HL-60 (cell line): ENCODE data around the gene DCAF7.

Experiments used
- DNase-seq, 2 experiments: peaks; one replicate each; pipeline ENCODE4 v3.0.0-alpha.2; 2010 to 2020; ENCODE audit warnings: low read depth in 1 of 2, low spot score in 1 of 2
- H3K27ac ChIP-seq: fragments of 250-450 bp; sonication (Bioruptor Pico); replicated peaks from 2 replicates; pipeline ENCODE4 v1.5.1; 2020; ENCODE audit warnings: mild to moderate bottlenecking, moderate library complexity
- H3K27me3 ChIP-seq: fragments of 250-450 bp; sonication (Bioruptor Pico); 2 replicates; pipeline ENCODE4 v1.5.1; 2021; ENCODE audit warnings: mild to moderate bottlenecking, moderate library complexity; ENCODE audit not compliant: insufficient read depth, poor library complexity, severe bottlenecking
- H3K4me3 ChIP-seq: replicated peaks from 2 replicates; pipeline ENCODE4 v1.5.1; 2011; ENCODE audit warnings: mild to moderate bottlenecking, control low read depth, low read length; ENCODE audit not compliant: insufficient read depth
- GABPA ChIP-seq: IDR thresholded peaks from 2 replicates; pipeline ENCODE4 v1.6.1; 2012; ENCODE audit warnings: low read depth
- POLR2AphosphoS5 ChIP-seq: IDR thresholded peaks from 2 replicates; pipeline ENCODE4 v1.6.1; 2012; ENCODE audit warnings: low read depth
- SPI1 ChIP-seq: IDR thresholded peaks from 2 replicates; pipeline ENCODE4 v1.6.1; 2012; ENCODE audit warnings: low read depth, mild to moderate bottlenecking, borderline replicate concordance
- TF ChIP-seq, protein P1 (sequence below): IDR thresholded peaks from 2 replicates; pipeline ENCODE4 v1.6.1; 2012; ENCODE audit warnings: low read depth; ENCODE audit not compliant: insufficient replicate concordance
- TF ChIP-seq, protein P2 (sequence below): IDR thresholded peaks from one replicate; pipeline ENCODE4 v1.5.1; 2011; ENCODE audit warnings: low read length, control low read depth, inconsistent platforms; ENCODE audit not compliant: insufficient read depth

DCAF7 gene

DNA sequence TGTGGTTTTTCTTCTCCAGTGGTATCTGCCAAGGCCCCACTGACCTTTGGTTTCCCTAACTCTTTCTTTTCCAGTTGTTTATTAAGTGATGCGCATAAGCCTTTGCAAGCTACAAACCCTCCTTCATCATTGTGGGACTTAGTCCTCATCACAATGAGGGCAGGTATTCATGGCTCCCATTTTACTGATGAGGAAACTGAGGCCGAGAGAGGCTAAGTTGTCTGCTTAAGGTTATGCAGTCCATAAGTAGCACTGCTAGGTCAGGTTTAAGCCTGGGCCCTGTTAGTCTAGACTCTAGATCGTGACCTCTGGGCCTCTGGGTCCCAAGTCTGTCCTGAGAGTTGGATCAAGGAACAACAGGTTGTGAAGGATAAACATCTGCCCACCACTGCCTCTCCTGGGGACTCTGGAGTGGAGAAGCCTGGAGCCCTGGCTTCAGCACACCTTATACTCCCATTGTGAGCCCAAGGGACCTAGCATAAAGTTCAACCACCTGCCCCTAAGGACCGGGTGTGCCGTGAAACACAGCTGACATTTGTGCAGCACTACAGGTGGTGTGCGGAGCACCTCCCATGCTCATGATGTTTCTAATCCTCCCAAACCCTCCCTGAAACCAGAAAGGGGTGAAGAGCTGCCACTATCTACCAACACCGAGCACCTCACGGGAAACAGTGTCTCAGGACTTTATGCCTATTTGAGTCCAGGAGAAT lies 32.3 kb upstream of the DCAF7 start:
- TF ChIP-seq, protein P1, sequence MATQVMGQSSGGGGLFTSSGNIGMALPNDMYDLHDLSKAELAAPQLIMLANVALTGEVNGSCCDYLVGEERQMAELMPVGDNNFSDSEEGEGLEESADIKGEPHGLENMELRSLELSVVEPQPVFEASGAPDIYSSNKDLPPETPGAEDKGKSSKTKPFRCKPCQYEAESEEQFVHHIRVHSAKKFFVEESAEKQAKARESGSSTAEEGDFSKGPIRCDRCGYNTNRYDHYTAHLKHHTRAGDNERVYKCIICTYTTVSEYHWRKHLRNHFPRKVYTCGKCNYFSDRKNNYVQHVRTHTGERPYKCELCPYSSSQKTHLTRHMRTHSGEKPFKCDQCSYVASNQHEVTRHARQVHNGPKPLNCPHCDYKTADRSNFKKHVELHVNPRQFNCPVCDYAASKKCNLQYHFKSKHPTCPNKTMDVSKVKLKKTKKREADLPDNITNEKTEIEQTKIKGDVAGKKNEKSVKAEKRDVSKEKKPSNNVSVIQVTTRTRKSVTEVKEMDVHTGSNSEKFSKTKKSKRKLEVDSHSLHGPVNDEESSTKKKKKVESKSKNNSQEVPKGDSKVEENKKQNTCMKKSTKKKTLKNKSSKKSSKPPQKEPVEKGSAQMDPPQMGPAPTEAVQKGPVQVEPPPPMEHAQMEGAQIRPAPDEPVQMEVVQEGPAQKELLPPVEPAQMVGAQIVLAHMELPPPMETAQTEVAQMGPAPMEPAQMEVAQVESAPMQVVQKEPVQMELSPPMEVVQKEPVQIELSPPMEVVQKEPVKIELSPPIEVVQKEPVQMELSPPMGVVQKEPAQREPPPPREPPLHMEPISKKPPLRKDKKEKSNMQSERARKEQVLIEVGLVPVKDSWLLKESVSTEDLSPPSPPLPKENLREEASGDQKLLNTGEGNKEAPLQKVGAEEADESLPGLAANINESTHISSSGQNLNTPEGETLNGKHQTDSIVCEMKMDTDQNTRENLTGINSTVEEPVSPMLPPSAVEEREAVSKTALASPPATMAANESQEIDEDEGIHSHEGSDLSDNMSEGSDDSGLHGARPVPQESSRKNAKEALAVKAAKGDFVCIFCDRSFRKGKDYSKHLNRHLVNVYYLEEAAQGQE: no peak
- TF ChIP-seq, protein P2, sequence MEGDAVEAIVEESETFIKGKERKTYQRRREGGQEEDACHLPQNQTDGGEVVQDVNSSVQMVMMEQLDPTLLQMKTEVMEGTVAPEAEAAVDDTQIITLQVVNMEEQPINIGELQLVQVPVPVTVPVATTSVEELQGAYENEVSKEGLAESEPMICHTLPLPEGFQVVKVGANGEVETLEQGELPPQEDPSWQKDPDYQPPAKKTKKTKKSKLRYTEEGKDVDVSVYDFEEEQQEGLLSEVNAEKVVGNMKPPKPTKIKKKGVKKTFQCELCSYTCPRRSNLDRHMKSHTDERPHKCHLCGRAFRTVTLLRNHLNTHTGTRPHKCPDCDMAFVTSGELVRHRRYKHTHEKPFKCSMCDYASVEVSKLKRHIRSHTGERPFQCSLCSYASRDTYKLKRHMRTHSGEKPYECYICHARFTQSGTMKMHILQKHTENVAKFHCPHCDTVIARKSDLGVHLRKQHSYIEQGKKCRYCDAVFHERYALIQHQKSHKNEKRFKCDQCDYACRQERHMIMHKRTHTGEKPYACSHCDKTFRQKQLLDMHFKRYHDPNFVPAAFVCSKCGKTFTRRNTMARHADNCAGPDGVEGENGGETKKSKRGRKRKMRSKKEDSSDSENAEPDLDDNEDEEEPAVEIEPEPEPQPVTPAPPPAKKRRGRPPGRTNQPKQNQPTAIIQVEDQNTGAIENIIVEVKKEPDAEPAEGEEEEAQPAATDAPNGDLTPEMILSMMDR: no peak
- TF ChIP-seq POLR2AphosphoS5 (no peak), SPI1 (no peak), GABPA (no peak)
- Histone ChIP-seq H3K27ac (no peak overlapping the region), H3K27me3 (no peaks in the 10 kb centered on the region), H3K4me3 (no peak overlapping the region)
- no peak for DNase-seq

DNA sequence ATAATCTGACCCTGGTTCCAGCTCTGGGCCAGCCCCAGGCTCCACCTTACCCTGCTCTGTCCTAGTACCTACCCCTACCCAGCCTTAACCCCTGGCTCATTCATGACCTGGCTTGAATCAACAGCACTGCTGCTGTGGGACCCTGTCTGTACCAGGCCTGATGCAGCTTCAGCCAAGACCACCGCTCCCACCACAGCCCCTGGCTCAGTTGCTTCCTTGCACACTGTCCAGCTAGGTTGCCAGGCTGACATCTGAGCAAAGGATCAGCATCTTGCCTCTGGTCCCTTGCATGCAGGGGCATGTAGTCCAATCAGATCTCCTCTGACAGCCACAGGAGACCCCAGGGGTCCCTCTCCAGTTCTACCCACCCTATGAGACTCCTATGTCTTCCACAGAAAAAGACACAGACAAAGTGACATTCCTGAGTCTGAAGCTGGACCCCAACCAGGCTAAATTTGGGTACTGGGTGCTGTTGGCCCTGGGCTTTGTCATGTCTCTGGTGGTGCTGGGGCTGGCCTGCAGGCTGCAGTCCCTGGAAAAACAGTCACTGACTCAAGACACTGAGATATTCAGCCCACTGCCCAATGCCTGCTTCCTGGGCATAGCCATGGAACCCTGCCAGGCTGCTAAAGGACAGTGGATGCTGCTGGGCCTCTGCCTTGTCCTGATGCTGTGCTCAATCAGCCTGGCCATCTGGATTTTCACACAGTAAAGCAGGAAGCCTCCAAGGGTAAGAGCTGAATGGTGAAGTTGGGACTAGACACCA lies 31.0 kb upstream of the DCAF7 start:
- Histone ChIP-seq H3K27me3 (peaks cover 8% of the 10 kb centered on the region), H3K27ac (no peak overlapping the region), H3K4me3 (no peak overlapping the region)
- no peak for TF ChIP-seq POLR2AphosphoS5
- no peak for TF ChIP-seq GABPA
- DNase-seq: no peak

DNA sequence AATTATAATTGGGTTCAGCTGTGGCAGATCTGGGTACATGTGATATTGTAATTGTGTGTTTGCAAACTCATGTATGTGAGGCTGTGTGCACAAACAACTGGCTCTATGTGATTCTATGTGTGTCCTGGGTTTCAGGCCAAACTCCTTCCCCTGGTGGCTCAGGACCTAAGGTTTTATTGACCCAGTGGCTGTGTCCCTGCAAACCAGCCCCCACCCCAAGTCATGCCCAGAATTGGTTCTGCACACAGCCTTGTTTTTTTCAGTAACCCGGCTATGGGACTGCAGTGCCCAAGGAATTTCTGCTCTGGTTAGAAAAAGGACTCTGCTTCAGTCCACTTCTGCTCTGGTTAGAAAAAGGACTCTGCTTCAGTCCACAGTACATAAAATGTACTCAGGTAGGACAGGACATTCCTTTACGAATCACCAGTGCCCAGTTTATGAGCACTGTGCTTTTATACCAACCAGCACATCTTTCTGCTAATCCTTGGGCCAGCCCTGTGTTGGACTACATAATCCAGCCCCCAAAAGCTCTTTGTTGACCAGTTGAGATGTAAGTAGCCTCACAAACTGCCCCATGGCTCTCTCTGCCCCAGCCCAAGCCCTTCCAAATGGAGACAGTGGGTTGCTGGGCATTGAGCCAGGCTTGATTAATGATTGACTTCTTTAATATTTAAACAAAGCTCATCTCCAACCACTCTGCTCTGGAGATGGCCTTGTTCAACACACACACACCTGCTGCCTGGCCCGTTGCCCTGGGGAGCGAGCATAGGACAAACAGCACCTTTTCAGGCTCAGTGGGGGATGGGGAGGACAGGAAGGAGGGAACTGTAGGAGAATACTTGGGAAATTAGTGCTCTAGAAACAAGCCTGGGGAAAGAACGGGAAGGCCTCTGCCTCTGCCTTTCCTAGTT lies 30.1 kb upstream of the DCAF7 start:
- TF ChIP-seq POLR2AphosphoS5 (no peak), GABPA (no peak), SPI1 (no peak)
- TF ChIP-seq, protein P1: no peak
- TF ChIP-seq, protein P2: no peak
- no peak for DNase-seq

More for the DNA sequence above, 30.1 kb upstream of the DCAF7 start:
- Histone ChIP-seq H3K27me3 (peaks cover 9% of the 10 kb centered on the region), H3K4me3 (no peak overlapping the region), H3K27ac (no peak overlapping the region)
